ENCODE data around the gene BYSL.

The BYSL gene

GRCh38 chr6:41914869-41915530, 6.3 kb upstream of the BYSL start:
- no peak for DNase-seq (ENCODE audit: low read depth in 2 of 2)

GRCh38 chr6:41917528-41917927, 3.8 kb upstream of the BYSL start:
- DNase-seq (ENCODE audit: low read depth in 2 of 2) = no peak

GRCh38 chr6:41921712-41921998, 356 bp downstream of the BYSL start:
- DNase-seq (ENCODE audit: low read depth in 2 of 2) = no peak

- DNase-seq (ENCODE audit: low read depth in 2 of 2) = no peak
Measured at GRCh38 chr6:41922154-41922553, 855 bp downstream of the BYSL start.

- no peak for DNase-seq (ENCODE audit: low read depth in 2 of 2)
Measured at GRCh38 chr6:41927253-41927652, 6.0 kb downstream of the BYSL start.

- DNase-seq (ENCODE audit: low read depth in 2 of 2) = no peak
Measured at GRCh38 chr6:41929924-41930323, 8.6 kb downstream of the BYSL start.

GRCh38 chr6:41931792-41932191, 10.5 kb downstream of the BYSL start:
- DNase-seq (ENCODE audit: low read depth in 2 of 2) = no peak

- no peak for DNase-seq (ENCODE audit: low read depth in 2 of 2)
Measured at GRCh38 chr6:41932378-41932777, 11.1 kb downstream of the BYSL start.

- no peak for DNase-seq (ENCODE audit: low read depth in 2 of 2)
Measured at GRCh38 chr6:41934278-41935192, 13.2 kb downstream of the BYSL start.

GRCh38 chr6:41935193-41935574, 13.9 kb downstream of the BYSL start:
- DNase-seq (ENCODE audit: low read depth in 2 of 2) = no peak

GRCh38 chr6:41935685-41936072, 14.4 kb downstream of the BYSL start:
- DNase-seq (ENCODE audit: low read depth in 2 of 2) = no peak

- DNase-seq (ENCODE audit: low read depth in 2 of 2) = peak; percentile 67 to 75
Measured at GRCh38 chr6:41936073-41936837, 15.0 kb downstream of the BYSL start.

- DNase-seq (ENCODE audit: low read depth in 2 of 2) = no peak
Measured at GRCh38 chr6:41937472-41937860, 16.2 kb downstream of the BYSL start.

GRCh38 chr6:41937861-41938574, 16.7 kb downstream of the BYSL start:
- DNase-seq (ENCODE audit: low read depth in 2 of 2) = no peak

GRCh38 chr6:41938590-41939175, 17.4 kb downstream of the BYSL start:
- DNase-seq (ENCODE audit: low read depth in 2 of 2) = no peak

GRCh38 chr6:41939176-41939847, 18.0 kb downstream of the BYSL start:
- no peak for DNase-seq (ENCODE audit: low read depth in 2 of 2)

- no peak for DNase-seq (ENCODE audit: low read depth in 2 of 2)
Measured at GRCh38 chr6:41939848-41940758, 18.8 kb downstream of the BYSL start.

- peak in 1 of 2 donors; percentile 52 for DNase-seq (ENCODE audit: low read depth in 2 of 2)
Measured at GRCh38 chr6:41940759-41941279, 19.5 kb downstream of the BYSL start.

- peak; percentile 58 to 86 for DNase-seq (ENCODE audit: low read depth in 2 of 2)
Measured at GRCh38 chr6:41941280-41942066, 20.2 kb downstream of the BYSL start, which contains the start of gene CCND3. CCND3 (minus strand) TSS chr6:41941808; CDS start chr6:41941649, 159 bp downstream.

Data from stimulated activated CD8-positive, alpha-beta memory T cell treated with anti-CD3 and anti-CD28 coated beads, Interleukin-7, amount 100 ng/mL, for 4 hours (primary cell).